Left ventricle myocardium inferior (tissue), 1 donor: Measurements from ENCODE around the gene SRSF4. TPM values are rescaled to one million over a fixed set of nuclear protein-coding genes. Genes with fewer than 3 reads are reported as not detected.
"Not testable (repeated sequence)": the region's sequence is repeated elsewhere in the genome, so short reads cannot be mapped to it uniquely, and the experiment has no call there.

Experiments used
- DNase-seq: peaks from one replicate; pipeline ENCODE4 v3.0.0-alpha.2; 2020
- H3K27ac ChIP-seq: fragments of 200-600 bp; replicated peaks from 2 replicates; pipeline ENCODE4 v1.8.0; 2021
- H3K27me3 ChIP-seq: fragments of 200-600 bp; 2 replicates; pipeline ENCODE4 v1.8.0; 2021; ENCODE audit warnings: low read depth
- H3K36me3 ChIP-seq: fragments of 200-600 bp; 2 replicates; pipeline ENCODE4 v1.8.0; 2021
- H3K4me1 ChIP-seq: fragments of 200-600 bp; 2 replicates; pipeline ENCODE4 v1.8.0; 2021
- H3K4me3 ChIP-seq: fragments of 200-600 bp; 2 replicates; pipeline ENCODE4 v1.8.0; 2021; ENCODE audit warnings: mild to moderate bottlenecking, moderate library complexity
- H3K9me3 ChIP-seq: fragments of 200-600 bp; replicated peaks from 2 replicates; pipeline ENCODE4 v1.8.0; 2021
- CTCF ChIP-seq: fragments of 200-600 bp; IDR thresholded peaks from 2 replicates; pipeline ENCODE4 v1.8.0; 2021; ENCODE audit warnings: antibody characterized with exemption, mild to moderate bottlenecking, borderline replicate concordance
- intact Hi-C: fragments of 100-400 bp; cut with micrococcal nuclease; formaldehyde crosslinking; loops from one replicate; pipeline ENCODE4 v1.11.0; 2022
- total RNA-seq: library from RNA; stranded (reverse); fragmentation: NEBNext Ultra II Directional; extraction: Animal tissue kit (Norgen Biotek cat#: 25700); gene quantifications from one replicate; pipeline ENCODE4 v1.2.1, GENCODE V29; 2021
- donor health status: DM: no; HTN: yes; CAD: no; lungs with severe emphysema.

The SRSF4 gene
- total RNA-seq, 1 donor from 2014 or later = 51.1 TPM

GRCh38 chr1:29224356-29224837 is 42.7 kb upstream of the SRSF4 start:
- Histone ChIP-seq H3K4me3 (no peak overlapping the region), H3K36me3 (peaks cover 28% of the 10 kb centered on the region), H3K27me3 (no peaks in the 10 kb centered on the region), H3K27ac (no peak overlapping the region), H3K9me3 (no peaks in the 10 kb centered on the region), H3K4me1 (peaks cover under 1% of the 10 kb centered on the region)
- TF ChIP-seq CTCF = no peak
- intact Hi-C loops = no loop called here
- no peak for DNase-seq

- intact Hi-C loops = no loop called here
- Histone ChIP-seq H3K36me3 (peaks cover 28% of the 10 kb centered on the region), H3K27me3 (no peaks in the 10 kb centered on the region), H3K9me3 (no peaks in the 10 kb centered on the region), H3K4me3 (no peak overlapping the region), H3K4me1 (no peaks in the 10 kb centered on the region), H3K27ac (no peak overlapping the region)
- DNase-seq = no peak
- TF ChIP-seq CTCF = no peak
These were observed 41.8 kb upstream of the SRSF4 start for GRCh38 chr1:29223521-29223920.

GRCh38 chr1:29222686-29223085 is 41.0 kb upstream of the SRSF4 start:
- no peak for TF ChIP-seq CTCF
- intact Hi-C loops = no loop called here
- DNase-seq = no peak
- H3K27ac ChIP-seq = no peak overlapping the region
- H3K4me1 ChIP-seq = no peaks in the 10 kb centered on the region
- H3K27me3 ChIP-seq = no peaks in the 10 kb centered on the region
- no peak overlapping the region for H3K4me3 ChIP-seq
- H3K9me3 ChIP-seq = no peaks in the 10 kb centered on the region
- peaks cover 28% of the 10 kb centered on the region for H3K36me3 ChIP-seq

- H3K27me3 ChIP-seq, H3K4me1 ChIP-seq, H3K9me3 ChIP-seq, H3K27ac ChIP-seq, H3K4me3 ChIP-seq, DNase-seq, intact Hi-C loops: not testable (repeated sequence)
- H3K36me3 ChIP-seq = peaks cover 28% of the 10 kb centered on the region
These were observed 40.6 kb upstream of the SRSF4 start for GRCh38 chr1:29222260-29222659.

GRCh38 chr1:29221296-29221695 is 39.6 kb upstream of the SRSF4 start:
- Histone ChIP-seq H3K4me1 (no peaks in the 10 kb centered on the region), H3K9me3 (no peaks in the 10 kb centered on the region), H3K4me3 (no peak overlapping the region), H3K27ac (no peak overlapping the region), H3K36me3 (peaks cover 29% of the 10 kb centered on the region), H3K27me3 (no peaks in the 10 kb centered on the region)
- no peak for DNase-seq
- TF ChIP-seq CTCF = no peak
- intact Hi-C loops = no loop called here

- intact Hi-C loops = no loop called here
- TF ChIP-seq CTCF = no peak
- Histone ChIP-seq H3K27me3 (no peaks in the 10 kb centered on the region), H3K4me3 (no peak overlapping the region), H3K27ac (no peak overlapping the region), H3K4me1 (no peaks in the 10 kb centered on the region), H3K36me3 (peaks cover 43% of the 10 kb centered on the region), H3K9me3 (no peaks in the 10 kb centered on the region)
- no peak for DNase-seq
These were observed 36.5 kb upstream of the SRSF4 start for GRCh38 chr1:29218223-29218622.
